Right cardiac atrium (tissue), 5 donors: ENCODE measurements around the gene APIP. TPM values are rescaled to one million over a fixed set of nuclear protein-coding genes. Genes with fewer than 3 reads are reported as not detected.

Experiments used
- ATAC-seq, 2 donors: fragments of 200-7000 bp; cut with Tn5 transposase; one replicate each; pipeline versions ENCODE4 v1.8.0 to v1.9.1; 2020; ENCODE audit warnings: moderate library complexity in 2 of 2, mild to moderate bottlenecking in 1 of 2
- DNase-seq, 3 donors: peaks; one replicate each; pipeline ENCODE4 v3.0.0-alpha.2; 2020
- H3K27ac ChIP-seq: one replicate; pipeline ENCODE4 v1.5.1; 2013; ENCODE audit warnings: mild to moderate bottlenecking, low read length, control low read depth, moderate library complexity
- H3K27me3 ChIP-seq: one replicate; pipeline ENCODE4 v1.6.1; 2013; ENCODE audit not compliant: control insufficient read depth, insufficient read depth
- H3K4me1 ChIP-seq: one replicate; pipeline ENCODE4 v1.6.1; 2013; ENCODE audit warnings: low read length; ENCODE audit not compliant: control insufficient read depth, insufficient read depth
- H3K4me3 ChIP-seq: one replicate; pipeline ENCODE4 v1.5.1; 2013; ENCODE audit warnings: low read length, control low read depth
- H3K9me3 ChIP-seq: one replicate; pipeline ENCODE4 v1.6.1; 2013; ENCODE audit warnings: low read length; ENCODE audit not compliant: control insufficient read depth
- WGBS: extraction: QIAGEN DNeasy Blood & Tissue Kit; methylation state at CpG from one replicate; pipeline ENCODE4 v1.1.7; 2013; 5-methylcytosine and 5-hydroxymethylcytosine counted together
- intact Hi-C, 4 donors: fragments of 100-400 bp; cut with DNase I; formaldehyde crosslinking; loops; one replicate each; pipeline versions ENCODE4 v1.11.0 to v1.14.0; 2022 to 2023
- polyA plus RNA-seq: library from polyadenylated mRNA; stranded (reverse); fragments of 200-250 nt; gene quantifications from one replicate; pipeline ENCODE4 v1.2.3, GENCODE V29; 2013
- total RNA-seq, 4 donors: library from RNA; stranded (reverse); fragmentation: NEBNext Ultra II Directional; extraction: Animal tissue kit (Norgen Biotek cat#: 25700); gene quantifications; one replicate each; pipeline ENCODE4 v1.2.1, GENCODE V29; 2021
- donor health status: healthy with polysubstance abuse.
- donor health status: DM: no; HTN: yes; CAD: no.
- donor health status: DM: no; HTN: no; CAD: no.
- donor health status: DM: no; HTN: yes; CAD: no; lungs with severe emphysema.
- donor health status: DM: yes; HTN: yes; CAD: no.

The APIP gene
- total and polyA plus RNA-seq, 5 donors, result 23.1 to 34.3 (median 26.6) TPM

GRCh38 chr11:34860518-34860917 lies 55.7 kb downstream of the APIP start:
- Histone ChIP-seq H3K27ac (no peak overlapping the region), H3K4me3 (no peak overlapping the region), H3K4me1 (no peaks in the 10 kb centered on the region), H3K9me3 (no peaks in the 10 kb centered on the region), H3K27me3 (no peaks in the 10 kb centered on the region)
- intact Hi-C loops, result no loop called here
- DNase-seq (no peak), ATAC-seq (no peak)
- WGBS, result 85% methylated on average over 4 of the region's 4 CpGs

- Histone ChIP-seq H3K27me3 (no peaks in the 10 kb centered on the region), H3K4me1 (no peaks in the 10 kb centered on the region), H3K4me3 (no peak overlapping the region), H3K27ac (no peak overlapping the region), H3K9me3 (no peaks in the 10 kb centered on the region)
- DNase-seq (no peak), ATAC-seq (no peak)
- intact Hi-C loops, result no loop called here
- WGBS, result 62% methylated on average over 4 of the region's 4 CpGs
These were observed 56.1 kb downstream of the APIP start for GRCh38 chr11:34860034-34860433.

DNA sequence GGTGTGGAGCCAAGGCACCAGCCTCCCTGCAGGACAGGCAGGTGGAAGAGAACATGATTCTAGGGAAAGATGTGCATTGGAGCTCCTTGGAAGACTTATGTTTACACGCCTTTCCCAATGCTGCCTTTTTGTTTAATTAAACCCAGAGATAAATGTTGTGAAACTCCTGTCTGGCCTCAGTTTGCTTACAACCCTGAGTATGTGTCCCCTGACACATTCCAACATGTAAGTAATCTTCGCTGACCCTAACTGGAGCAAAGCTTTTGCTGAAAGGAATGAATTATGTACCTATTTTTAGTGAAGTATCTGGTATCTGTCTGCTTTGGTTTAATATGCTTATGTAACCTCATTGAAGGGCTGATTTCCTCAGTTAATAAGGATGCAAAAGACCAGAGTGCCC lies 56.7 kb downstream of the APIP start:
- Histone ChIP-seq H3K4me3 (no peak overlapping the region), H3K9me3 (no peaks in the 10 kb centered on the region), H3K27ac (no peak overlapping the region), H3K4me1 (no peaks in the 10 kb centered on the region), H3K27me3 (no peaks in the 10 kb centered on the region)
- intact Hi-C loops, result no loop called here
- ATAC-seq (no peak), DNase-seq (no peak)
- WGBS, result 63% methylated on average over 2 of the region's 2 CpGs

DNA sequence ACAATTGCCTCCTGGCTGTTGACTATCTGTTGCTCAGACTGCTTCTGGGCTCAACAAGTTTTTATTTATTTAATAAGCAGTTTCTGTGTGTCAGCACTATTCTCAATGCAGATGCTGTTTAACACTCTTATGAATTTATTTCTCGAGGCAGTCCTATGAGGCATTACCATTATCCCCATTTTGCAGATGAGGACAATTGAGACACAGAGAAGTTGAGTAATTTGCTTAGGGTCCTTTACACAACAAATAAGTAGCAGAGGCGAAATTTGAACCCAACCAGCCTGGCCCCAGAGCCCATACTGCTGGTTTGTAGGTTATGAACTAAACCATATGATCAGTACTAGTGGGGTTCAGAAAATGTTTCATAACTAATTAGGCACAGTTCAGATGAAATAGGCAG lies 58.7 kb downstream of the APIP start:
- intact Hi-C loops, result no loop called here
- ATAC-seq (no peak), DNase-seq (no peak)
- no peaks in the 10 kb centered on the region for H3K27me3 ChIP-seq
- H3K4me3 ChIP-seq, result no peak overlapping the region
- WGBS, result 58% methylated on average over 2 of the region's 2 CpGs
- no peaks in the 10 kb centered on the region for H3K9me3 ChIP-seq
- no peaks in the 10 kb centered on the region for H3K4me1 ChIP-seq
- no peak overlapping the region for H3K27ac ChIP-seq

DNA sequence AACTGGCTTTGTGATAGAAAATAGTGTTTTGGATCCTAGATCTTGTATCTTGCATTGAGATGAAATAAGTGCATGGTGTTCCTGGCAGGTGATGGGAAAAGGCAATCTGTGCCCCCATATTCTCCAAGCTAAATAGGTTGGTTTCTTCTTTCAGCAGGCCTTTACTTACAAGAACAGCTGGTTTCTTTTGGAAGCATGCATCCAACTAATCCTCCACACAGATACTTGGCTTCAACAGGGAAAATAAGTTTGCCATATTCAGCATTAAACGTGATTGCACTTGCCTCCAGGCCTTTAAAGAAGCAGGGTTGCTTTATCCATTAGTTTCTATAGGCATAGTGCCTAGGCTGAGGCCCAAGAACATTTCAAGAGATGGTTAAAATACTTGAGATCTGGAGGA lies 59.9 kb downstream of the APIP start:
- Histone ChIP-seq H3K4me3 (no peak overlapping the region), H3K27me3 (no peaks in the 10 kb centered on the region), H3K9me3 (no peaks in the 10 kb centered on the region), H3K4me1 (no peaks in the 10 kb centered on the region), H3K27ac (no peak overlapping the region)
- no peak for DNase-seq
- no peak for ATAC-seq
- 51% methylated on average over 1 of the region's 1 CpG for WGBS
- intact Hi-C loops, result no loop called here

- Histone ChIP-seq H3K9me3 (no peaks in the 10 kb centered on the region), H3K27me3 (no peaks in the 10 kb centered on the region), H3K4me3 (no peak overlapping the region), H3K4me1 (no peaks in the 10 kb centered on the region), H3K27ac (no peak overlapping the region)
- ATAC-seq, result peak in 1 of 2 donors; percentile 20
- DNase-seq, result no peak
- WGBS, result 65% methylated on average over 3 of the region's 3 CpGs
- intact Hi-C loops, result no loop called here
These were observed 60.5 kb downstream of the APIP start for GRCh38 chr11:34855754-34856095.

DNA sequence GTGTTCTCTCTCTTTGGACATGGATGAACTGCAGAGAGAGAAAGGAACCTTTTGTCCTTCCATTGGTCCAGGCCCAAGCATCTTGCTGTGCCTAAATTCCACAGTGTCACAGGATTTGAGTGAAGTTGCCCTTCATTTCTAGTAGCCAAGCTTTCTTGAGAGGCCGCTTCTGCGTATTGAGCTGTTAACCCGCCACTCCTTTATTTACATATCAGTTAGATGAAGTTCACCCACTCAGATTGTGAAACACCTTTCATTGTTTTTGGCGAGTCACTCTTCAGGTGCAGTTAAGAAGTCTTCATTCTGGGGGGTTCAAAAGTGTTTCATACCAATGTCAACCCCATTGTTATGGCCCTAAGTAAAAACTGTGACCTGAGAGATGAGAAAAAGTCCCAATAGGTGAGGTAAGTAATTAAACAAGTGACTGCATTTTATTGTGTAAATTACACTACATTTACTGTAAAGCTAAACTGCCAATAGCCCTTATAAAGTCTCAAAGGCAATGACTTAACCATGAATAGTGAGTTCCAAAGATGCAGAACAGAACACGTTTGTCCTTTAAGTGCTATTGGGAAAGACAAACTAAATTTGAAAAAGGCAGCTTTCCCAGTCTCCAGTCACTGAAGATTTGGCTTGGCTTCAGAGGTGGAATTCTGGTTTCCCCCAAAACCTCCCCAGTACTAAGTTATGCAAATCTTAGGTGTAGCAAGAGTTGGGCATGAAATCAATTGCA lies 61.0 kb downstream of the APIP start:
- intact Hi-C loops, result no loop called here
- ATAC-seq (peak; percentile 44 to 52), DNase-seq (no peak)
- Histone ChIP-seq H3K27me3 (no peaks in the 10 kb centered on the region), H3K9me3 (no peaks in the 10 kb centered on the region), H3K4me1 (no peaks in the 10 kb centered on the region), H3K27ac (no peak overlapping the region), H3K4me3 (no peak overlapping the region)
- 89% methylated on average over 5 of the region's 5 CpGs for WGBS

DNA sequence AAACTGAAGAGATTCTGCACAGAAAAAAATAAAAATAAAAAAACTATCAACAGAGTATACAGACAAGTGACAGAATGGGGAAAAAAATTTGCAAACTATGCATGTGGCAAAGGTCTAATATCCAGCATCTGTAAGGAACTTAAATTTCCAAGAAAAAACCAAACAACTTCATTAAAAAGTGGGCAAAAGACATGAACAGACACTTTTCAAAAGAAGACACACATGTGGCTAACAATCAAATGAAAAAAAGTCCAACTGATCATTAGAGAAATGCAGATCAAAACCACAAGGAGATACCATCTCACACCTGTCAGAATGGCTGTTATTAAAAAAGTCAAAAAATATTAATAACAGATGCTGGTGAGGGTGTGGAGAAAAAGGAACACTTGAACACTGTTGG lies 64.3 kb downstream of the APIP start:
- H3K27me3 ChIP-seq, result no peaks in the 10 kb centered on the region
- H3K4me3 ChIP-seq, result no peak overlapping the region
- no peaks in the 10 kb centered on the region for H3K4me1 ChIP-seq
- no peaks in the 10 kb centered on the region for H3K9me3 ChIP-seq
- intact Hi-C loops, result no loop called here
- H3K27ac ChIP-seq, result no peak overlapping the region
- ATAC-seq (no peak), DNase-seq (no peak)

DNA sequence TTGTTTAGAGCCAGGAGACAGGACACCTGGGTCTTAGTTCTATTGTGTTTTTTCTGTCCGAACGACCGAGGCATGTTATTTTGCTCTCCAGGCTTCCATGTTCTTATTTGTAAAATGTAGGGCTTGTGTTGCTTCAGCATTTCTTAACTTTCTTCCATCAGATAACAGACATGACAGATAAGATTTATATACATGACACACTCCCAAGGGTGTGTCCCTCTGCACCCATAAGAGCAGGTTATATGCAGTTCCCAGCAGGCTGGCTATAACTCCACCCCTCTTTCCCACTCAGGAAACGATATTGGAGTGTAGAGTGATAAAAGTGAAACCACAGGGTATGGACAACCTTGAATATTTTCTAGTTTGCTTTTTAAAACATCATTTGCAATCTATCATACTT lies 65.8 kb downstream of the APIP start:
- ATAC-seq (no peak), DNase-seq (no peak)
- intact Hi-C loops, result no loop called here
- no peaks in the 10 kb centered on the region for H3K9me3 ChIP-seq
- no peak overlapping the region for H3K4me3 ChIP-seq
- peaks cover 2% of the 10 kb centered on the region for H3K4me1 ChIP-seq
- H3K27ac ChIP-seq, result no peak overlapping the region
- H3K27me3 ChIP-seq, result no peaks in the 10 kb centered on the region
- WGBS, result 68% methylated on average over 4 of the region's 4 CpGs

GRCh38 chr11:34846467-34846866 lies 69.7 kb downstream of the APIP start:
- intact Hi-C loops, result no loop called here
- ATAC-seq (peak; percentile 34 to 54), DNase-seq (no peak)
- Histone ChIP-seq H3K9me3 (no peaks in the 10 kb centered on the region), H3K27me3 (no peaks in the 10 kb centered on the region), H3K4me3 (no peak overlapping the region), H3K27ac (no peak overlapping the region), H3K4me1 (peaks cover 2% of the 10 kb centered on the region)
- WGBS, result 60% methylated on average over 3 of the region's 3 CpGs

- Histone ChIP-seq H3K4me3 (no peak overlapping the region), H3K27me3 (no peaks in the 10 kb centered on the region), H3K4me1 (peaks cover 2% of the 10 kb centered on the region), H3K27ac (no peak overlapping the region), H3K9me3 (no peaks in the 10 kb centered on the region)
- ATAC-seq, result no peak
- WGBS, result 79% methylated on average over 5 of the region's 5 CpGs
- no peak for DNase-seq
- intact Hi-C loops, result no loop called here
These were observed 71.6 kb downstream of the APIP start for GRCh38 chr11:34844463-34845112.

DNA sequence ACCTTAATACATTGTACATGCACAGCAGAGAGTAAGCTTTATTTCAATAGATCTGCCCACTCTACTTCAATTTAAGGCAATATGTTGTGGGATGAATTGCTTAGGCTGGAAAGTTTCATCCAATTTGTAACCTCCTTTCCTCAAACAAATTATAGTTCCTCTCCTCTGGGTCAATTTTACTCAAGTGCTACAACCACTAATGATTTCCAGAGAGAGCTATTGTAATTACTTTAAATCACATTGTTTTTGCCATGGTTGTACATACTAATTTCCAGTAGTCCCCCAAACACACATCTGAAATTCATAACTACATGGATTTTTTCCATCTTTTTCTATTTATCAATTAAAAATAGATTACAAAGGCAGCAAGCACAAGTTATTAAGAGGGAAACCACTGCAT lies 72.9 kb downstream of the APIP start:
- ATAC-seq, result no peak
- H3K27me3 ChIP-seq, result no peaks in the 10 kb centered on the region
- intact Hi-C loops, result no loop called here
- H3K9me3 ChIP-seq, result no peaks in the 10 kb centered on the region
- no peak overlapping the region for H3K27ac ChIP-seq
- no peak overlapping the region for H3K4me3 ChIP-seq
- H3K4me1 ChIP-seq, result peaks cover 2% of the 10 kb centered on the region
- DNase-seq, result no peak
